ENCODE results near the gene CAMKK2.
"Not testable (repeated sequence)": the region's sequence is repeated elsewhere in the genome, so short reads cannot be mapped to it uniquely, and the experiment has no call there.

The CAMKK2 gene

DNA sequence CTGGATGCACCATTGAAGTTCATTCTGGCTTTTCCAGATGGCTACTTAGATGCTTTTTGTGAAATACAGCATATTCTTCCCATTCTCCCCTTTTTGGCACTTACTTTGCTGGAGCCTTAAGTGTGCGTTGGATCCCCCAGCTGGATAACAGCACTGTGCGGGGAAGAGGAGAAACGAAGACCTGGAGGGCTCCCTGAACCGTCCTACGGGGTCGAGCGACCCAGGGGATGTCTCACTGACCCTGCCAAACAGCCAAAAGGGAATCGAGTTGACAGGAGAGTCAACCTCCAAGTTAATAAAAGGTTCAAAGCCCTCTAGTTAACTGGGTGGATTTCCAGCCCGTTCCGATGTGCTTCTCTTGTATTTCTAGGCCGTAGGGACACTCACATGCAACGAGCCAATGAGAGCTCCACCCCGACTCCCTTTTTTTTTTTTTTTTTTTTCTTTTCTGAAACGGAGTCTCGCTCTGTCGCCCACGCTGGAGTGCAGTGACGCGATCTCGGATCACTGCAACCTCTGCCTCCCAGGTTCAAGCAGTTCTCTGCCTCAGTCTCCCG is 1.0 kb upstream of the CAMKK2 start:
- no peak for FAIRE-seq

DNA sequence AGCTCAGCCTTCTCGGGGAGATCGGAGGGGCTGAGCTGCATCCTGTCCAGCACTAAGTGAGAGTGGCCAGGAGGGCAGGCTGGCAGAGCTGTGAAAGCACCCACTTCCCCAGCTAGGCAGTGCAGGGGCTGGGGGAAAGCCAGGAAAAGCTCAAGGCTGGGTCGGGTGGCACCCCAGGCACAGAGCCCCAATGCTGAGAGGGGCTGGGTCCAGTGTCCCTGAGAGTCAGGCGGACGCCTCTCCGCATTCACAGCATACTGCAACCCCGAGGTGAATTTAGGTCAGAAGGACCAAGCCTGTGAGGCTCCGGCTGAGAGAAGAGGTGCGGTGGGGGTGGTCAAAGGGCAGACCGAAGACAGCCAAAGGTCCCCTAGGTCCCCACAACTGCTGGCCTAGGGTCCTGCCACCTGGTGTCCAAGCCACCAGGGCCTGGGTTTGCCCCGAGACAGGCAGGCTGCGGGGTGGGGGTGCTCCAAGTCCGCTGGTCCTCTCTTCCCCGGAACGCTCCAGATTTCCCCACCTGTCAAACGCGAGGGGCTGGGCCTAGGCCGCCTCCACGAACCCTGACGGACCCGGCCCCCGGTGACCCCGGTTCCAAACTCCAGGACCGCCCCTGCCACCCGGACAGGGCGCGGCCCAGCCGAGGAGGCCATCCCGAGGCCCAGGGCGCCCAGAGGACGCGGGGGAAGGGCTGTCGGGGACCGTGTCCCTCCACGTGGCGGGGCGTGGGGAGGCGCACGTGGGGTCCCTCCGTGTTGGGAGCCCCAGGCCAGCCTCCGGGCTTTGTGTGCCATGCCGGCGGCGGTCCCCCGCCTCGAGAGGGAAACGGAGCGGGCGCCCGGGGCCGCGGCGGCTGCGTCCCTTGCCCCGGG is 527 bp downstream of the CAMKK2 start:
- no peak for FAIRE-seq

DNA sequence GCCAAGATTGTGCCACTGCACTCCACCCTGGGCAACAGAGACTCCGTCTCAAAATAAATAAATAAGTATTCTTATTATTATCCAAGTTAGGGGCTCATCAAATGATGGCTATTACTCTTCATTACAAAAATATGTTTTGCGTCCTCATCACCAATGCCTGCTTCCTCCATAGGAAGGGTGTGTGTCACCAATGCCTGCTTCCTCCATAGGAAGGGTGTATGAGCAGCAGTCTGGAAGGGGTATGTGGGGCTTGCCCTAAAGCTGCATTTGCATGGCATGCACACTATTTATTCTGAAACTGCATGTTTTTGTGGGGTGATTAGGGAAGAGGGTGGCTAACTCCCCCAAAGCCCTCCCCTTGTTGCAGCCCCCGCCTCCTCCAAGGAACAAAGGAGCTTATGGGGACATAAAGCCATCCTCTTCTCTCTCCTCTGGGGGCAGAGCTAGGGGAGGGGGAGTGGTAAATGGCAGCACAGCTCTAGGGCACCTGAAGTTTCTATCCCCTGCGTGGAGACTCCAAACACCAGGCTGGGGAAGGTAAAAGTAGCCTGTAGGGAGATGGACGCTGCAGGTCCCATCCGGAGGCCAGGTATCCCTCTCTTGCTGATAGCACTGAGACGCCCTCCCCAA is 1.3 kb downstream of the CAMKK2 start:
- FAIRE-seq, result no peak

DNA sequence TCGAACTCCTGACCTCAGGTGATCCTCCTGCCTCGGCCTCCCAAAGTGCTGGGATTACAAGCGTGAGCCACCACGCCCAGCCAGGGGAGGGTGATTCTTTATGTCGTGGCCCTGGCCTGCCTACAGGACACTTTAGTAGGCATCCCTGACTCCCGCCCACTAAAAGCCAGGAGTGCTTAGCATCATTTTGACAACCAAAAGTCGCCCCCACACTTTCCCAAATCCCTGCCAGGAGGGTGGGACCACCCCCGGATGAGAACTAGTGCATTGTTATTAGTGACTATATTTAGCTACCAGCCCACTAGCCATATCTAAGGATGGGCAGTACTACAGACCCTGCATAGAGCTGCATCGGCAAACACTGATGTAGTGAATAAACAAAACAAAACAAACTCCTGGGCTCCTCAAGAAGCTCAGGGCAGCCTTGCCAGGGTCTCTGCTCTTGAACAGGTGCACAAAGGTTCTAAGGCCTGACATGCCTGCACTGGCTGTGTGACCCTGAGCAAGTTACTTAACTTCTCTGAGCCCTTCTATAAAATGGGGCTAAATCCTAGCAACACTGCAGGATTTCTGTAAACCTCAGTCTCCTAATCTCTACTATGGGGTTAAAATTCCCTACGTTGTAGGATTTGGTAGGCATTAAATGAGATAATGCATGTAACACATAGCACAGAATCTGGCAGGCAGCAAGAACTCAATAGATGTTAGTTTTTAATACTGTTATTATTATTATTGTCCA is 2.2 kb downstream of the CAMKK2 start:
- FAIRE-seq, result no peak

GRCh38 chr12:121293603-121294002 is 2.9 kb downstream of the CAMKK2 start:
- FAIRE-seq, result no peak

DNA sequence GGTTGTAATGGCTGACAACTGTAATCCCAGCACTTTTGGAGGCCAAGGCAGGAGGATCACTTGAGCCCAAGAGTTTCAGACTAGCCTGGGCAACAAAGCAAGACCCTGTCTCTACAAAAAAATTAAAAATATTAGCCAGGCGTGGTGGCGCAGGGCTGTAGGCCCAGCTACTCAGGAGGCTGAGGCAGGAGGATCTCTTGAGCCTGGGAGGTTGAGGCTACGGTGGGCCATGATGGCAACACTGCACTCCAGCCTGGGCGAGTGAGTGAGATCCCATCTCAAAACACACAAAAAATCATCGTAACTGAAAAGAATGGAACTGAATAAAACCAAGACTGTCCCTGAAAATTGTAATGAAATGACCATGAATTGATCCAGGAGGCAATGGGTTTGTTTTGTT is 6.1 kb downstream of the CAMKK2 start:
- FAIRE-seq, result no peak

GRCh38 chr12:121289962-121290361 is 6.5 kb downstream of the CAMKK2 start:
- FAIRE-seq, result no peak

DNA sequence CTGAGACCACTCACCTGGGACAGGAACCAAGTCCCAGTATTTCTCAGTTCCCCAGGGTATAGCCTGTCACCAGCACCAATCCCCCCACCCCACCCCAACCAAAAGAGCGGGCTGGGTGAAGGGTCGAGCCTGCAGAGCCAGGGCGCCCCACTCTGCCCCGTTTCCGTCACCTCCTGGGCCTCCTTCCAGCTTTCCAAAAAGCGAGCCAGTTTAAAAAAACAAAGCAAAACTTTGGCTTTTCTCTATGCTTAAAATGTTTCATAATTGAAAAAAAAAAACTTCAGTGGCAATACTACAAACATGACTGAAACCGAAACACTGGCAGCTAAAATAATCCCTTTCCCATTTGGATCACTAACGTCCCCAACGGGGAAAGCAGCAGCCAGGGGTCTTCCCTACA is 7.5 kb downstream of the CAMKK2 start:
- FAIRE-seq, result no peak

DNA sequence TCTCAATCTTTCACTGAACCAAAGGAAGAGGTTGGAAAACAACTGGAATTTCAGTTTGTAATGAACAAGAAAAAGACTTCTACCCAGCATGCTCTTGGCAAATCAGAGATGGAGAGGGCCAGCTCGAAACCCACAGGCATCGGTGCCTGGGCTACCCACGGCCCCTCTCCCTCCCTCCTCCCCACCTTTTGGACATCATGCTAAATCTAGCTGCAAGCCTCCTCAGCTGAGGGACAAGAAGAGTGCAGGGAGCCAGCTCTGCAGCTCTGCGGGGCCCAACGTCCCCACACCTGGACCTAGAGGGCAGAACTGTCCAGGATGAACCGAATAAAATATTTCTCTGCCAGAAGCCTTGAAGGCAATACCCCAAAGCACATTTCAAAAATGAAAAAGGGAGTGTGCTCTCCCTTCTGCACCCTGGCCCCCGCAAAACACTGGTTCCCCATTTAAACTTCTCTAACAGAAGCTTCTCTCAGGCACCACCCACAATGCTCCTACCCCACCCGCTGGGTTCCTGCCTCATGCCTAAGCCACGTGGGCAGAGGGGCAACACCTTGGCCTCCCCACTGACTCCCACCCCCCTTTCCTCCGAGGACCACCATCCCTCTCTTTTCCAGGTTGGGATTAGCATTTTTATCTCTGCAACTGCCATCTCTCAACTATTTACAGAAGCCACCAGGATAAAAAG is 8.2 kb downstream of the CAMKK2 start:
- no peak for FAIRE-seq

DNA sequence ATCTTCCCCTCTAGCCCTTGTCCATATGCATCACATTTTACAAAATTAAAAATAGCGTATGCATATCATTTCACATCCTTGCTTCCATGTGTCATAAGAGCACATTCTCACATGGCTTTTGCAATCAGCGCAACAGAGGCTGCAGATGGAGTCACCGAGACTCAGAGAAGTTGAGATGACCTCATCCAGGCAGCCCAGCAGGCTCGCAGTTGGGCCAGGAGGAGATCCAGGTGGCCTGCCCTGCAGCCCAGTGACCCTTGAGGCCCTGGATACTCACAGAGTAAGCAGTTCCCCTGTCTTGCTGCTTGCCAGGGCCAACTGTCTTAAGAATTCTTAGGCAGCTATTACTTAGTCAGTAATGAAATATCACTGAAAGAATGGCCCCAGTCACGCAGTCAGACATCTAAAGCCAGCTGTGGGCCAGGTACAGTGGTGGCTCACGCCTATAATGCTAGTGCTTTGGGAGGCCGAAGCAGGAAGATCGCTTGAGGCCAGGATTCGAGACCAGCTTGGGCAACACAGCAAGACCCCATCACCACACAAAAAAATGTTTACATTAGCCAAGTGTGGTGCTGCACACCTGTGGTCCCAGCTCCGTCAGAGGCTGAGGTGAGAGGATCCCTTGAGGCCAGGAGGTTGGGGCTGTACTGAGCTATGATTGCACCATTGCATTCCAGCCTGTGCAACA is 9.1 kb downstream of the CAMKK2 start:
- FAIRE-seq, result no peak

DNA sequence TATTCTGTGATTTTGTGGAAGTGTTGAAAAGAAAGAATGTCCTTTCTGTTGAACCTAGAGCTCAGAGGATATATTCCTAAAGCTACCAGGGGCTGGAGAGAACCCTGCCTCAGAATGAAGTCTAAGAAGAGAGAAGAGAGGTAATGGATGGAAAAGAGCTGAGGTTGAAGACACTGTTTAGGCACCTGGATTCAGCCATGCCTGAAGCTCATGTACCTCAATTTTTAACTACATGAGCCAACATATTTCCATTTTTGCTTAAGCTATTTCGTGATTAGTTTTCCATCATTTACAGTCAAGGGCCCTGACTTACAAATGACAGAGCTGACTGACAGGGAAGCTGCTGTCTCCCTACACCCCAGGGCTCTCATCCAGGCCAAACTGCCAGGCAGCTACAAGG is 10.7 kb downstream of the CAMKK2 start:
- FAIRE-seq, result no peak

GRCh38 chr12:121284551-121285390 is 11.7 kb downstream of the CAMKK2 start:
- no peak for FAIRE-seq

- FAIRE-seq, result no peak
Measured at GRCh38 chr12:121283841-121284240, 12.7 kb downstream of the CAMKK2 start.

- no peak for FAIRE-seq
Measured at GRCh38 chr12:121283388-121283787, 13.1 kb downstream of the CAMKK2 start.

GRCh38 chr12:121282910-121283309 is 13.6 kb downstream of the CAMKK2 start:
- not testable (repeated sequence) for FAIRE-seq

- no peak for FAIRE-seq
Measured at GRCh38 chr12:121282072-121282742, 14.3 kb downstream of the CAMKK2 start.

DNA sequence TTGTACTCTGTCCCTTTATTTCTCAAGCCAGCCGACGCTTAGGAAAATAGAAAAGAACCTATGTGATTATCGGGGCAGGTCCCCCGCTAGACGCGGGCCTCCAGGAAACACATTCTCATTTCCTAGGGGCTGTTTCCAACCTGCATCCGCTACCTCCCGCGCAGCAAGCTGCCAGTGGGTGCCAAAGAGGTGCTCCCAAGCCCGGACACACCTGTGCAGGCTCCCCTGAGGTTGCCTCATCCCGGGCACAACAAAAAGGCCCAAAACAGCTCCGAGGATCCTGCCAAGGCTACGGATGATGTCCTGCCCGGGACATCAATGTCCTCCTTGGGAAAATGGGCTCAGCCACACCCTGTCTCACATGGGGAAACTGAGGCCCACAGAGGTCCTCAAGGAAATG is 15.4 kb downstream of the CAMKK2 start:
- FAIRE-seq, result not testable (repeated sequence)

DNA sequence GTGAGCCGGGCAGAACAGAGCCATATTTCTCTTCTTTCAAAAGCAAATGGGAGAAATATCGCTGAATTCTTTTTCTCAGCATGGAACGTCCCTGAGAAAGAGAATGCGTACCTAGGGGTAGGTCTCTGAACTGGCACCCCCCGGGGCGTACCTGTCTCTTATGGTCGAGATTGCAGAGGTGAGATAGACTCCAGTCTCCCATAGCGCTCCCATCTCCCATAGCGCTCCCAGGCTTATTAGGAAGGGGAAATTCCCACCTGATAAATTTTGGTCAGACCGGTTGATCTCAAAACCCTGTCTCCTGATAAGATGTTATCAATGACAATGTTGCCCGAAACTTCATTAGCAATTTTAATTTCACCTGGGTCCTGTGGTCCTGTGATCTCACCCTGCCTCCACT is 16.0 kb downstream of the CAMKK2 start:
- not testable (repeated sequence) for FAIRE-seq

- no peak for FAIRE-seq
Measured at GRCh38 chr12:121279507-121279915, 17.0 kb downstream of the CAMKK2 start.

DNA sequence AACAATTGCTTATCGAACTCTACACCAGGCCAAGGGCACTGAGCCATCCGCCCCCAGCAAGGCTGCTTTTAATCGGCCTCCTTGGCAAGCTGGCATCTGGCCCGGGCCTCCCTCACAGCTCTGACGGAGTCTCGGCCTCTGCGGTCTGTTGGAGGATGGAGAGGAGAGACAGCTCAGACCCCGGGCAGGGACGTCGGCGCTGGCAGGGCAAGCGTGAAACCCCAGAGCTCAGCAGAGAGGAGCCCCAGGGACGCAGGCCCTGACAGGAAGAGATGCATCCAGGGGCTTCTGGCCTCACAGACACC is 17.5 kb downstream of the CAMKK2 start:
- no peak for FAIRE-seq
